ENCODE results near the gene SEZ6.
A peak's percentile ranks its signal among the peaks of the same experiment; 100 is the strongest.

SEZ6 gene

GRCh38 chr17:28973425-28973824, 32.4 kb downstream of the SEZ6 start:
- no peak for DNase-seq

- DNase-seq, result no peak
Observed at GRCh38 chr17:28972437-28972836, 33.4 kb downstream of the SEZ6 start.

GRCh38 chr17:28970879-28971278, 35.0 kb downstream of the SEZ6 start:
- no peak for DNase-seq

DNA sequence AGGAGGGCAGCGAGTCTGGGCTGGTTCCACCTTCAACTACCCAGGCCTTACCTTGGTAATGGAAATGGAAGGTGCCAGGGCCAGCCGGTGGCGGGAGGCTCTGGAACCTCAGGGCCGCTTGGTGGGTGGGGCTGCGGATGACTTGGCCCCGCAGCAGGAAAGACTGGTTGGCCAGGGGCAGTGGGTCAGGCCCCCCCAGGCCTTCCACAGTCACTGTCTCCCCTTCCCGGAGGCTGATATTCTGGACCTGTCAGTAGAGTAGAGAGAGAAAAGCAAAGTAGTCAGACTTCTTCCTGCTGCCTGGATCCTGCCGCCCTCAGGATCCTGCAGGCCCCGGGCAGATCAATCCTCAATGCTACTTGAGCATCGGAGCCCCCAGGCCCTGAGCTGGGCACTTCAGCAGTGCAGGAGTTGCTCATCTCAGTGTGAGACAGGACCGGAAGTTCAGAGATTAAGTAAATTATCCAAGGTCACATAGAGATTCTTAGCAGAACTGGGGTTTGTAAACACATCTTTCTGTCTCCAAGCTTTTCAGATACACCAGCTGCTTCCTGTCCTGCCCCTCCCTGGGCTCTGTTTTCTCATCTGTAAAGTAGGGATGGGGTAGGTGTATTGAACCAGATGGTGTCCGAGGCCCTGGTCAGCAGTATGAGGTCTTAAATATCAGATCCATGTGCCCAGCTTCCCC, 36.0 kb downstream of the SEZ6 start:
- no peak for DNase-seq

GRCh38 chr17:28968914-28969295, 36.9 kb downstream of the SEZ6 start:
- DNase-seq, result no peak

GRCh38 chr17:28968231-28968913, 37.5 kb downstream of the SEZ6 start:
- DNase-seq, result no peak

DNA sequence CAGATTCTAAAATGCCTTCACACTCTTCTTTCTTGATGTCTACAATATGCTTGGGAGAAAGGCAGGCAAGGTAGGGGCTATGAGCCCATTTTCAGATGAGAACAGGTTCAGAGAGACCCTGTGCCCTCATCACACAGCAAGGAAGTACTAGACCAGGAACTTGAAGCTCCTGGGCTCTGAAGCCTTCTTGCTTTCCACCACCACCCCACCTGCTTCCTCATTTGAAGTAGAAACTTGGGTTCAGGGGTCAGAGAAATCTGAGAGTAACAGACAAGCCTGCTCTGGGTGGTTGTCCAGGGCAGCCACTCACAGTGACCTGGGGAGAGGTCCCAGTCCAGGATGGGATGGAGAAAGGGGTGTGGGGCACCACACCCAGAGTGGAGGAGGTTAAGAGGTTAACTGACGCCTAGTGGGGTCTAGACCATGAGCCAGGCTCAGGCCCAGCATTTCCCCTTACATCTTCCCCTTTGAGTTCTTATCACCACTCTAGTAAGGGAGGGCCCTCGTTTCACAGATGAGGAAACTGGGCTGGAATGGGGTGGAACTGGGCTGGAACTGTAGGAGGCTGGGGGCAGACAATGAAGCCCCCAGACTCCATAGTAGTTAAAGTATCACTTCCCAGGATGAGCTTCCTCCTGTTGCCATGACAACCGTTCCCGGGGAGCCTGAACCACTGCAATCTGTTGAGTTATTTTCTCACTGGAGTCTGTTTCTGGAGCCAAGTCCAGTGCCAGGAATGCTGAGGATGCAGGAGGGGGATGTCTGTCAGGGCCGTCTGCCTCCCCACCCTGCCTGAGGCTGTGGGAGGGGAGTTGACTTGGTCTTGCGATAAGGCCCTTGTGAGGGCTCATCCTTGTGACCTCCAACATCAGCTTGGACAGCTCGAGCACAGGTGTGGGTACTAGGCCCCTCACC, 38.4 kb downstream of the SEZ6 start:
- no peak for DNase-seq

GRCh38 chr17:28963841-28964240, 42.0 kb downstream of the SEZ6 start:
- no peak for DNase-seq

DNA sequence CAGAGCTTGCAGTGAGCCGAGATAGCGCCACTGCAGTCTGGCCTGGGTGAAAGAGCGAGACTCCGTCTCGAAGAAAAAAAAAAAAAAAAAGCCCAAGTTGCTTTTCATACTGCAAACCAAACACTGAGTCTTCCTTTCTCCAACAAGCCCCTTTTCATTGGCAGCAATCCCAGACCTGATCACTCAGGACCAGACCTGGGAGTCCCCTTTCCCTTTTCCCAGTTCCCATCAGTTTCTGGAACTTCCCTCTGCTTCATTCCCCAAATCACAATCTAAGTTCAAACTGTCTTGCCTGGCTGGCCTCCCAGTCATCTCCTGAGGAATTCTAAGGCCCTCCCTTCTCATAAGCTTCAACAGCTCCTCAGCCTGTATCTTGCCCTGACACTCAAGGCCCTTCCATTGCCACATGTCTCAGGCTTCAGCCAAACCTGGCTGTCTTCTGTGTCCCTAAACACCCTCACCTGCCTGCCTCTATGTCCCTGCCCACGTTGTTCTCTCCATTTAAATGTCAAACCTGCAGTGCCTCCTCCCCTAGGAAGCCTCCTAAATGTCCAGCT, 42.7 kb downstream of the SEZ6 start:
- DNase-seq, result no peak

DNA sequence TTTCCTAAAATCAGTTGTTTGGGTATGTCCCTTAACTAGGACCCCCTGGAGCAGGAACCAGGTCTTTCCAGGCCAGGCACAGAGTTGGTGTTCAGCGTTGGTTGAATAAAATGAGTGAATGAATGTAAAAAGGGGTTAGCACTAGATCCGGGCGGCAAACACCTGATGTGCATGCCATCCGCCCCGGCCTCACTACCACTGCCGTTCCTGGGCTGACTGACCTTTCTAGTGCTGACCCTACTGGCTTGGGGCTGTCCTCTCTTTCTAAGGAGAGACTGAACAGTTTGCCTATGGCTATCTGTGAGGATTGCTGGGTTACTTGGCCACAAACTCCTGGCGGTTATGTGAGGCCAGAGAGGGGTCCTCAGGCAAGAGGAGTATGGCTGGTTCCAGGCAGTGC, 44.4 kb downstream of the SEZ6 start:
- no peak for DNase-seq

DNA sequence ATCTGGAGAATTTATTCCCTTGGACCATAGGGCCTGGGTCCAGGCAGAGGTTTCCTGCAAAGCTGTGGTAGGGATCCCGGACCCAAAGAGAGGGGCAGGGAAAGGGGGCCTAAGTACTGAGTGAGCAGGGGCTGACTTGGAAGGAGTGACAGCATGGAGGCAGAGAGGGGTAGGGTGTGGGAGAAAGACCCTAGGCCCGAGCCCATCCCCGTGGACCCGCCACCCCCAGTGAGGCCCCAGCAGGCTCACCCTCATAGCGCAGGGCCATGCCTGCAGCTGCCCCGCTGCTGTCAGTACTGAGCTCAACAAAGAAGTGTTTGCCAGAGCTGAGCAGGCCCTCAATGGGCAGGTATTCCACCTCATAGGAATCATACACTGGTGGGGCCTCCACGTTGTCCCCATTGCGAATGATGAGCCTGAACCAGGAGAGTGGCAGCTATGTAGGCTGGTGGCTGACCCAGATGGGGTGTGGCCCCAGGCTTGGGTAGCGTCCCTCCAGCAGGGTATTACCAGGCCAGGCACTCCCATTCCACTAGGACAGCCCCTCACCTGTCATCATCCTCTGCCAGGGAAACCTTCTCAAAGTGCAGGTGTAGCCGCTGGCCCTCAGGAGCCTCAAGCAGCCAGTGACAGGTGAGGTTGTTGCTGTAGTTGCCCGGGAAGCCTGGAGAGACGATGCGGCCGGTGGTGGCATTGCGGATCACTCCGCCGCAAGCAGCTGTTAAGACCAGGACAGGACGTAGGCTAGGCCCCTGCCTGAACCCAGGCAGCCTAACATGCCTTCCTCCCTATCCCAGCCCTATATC, 45.4 kb downstream of the SEZ6 start:
- no peak for DNase-seq

DNA sequence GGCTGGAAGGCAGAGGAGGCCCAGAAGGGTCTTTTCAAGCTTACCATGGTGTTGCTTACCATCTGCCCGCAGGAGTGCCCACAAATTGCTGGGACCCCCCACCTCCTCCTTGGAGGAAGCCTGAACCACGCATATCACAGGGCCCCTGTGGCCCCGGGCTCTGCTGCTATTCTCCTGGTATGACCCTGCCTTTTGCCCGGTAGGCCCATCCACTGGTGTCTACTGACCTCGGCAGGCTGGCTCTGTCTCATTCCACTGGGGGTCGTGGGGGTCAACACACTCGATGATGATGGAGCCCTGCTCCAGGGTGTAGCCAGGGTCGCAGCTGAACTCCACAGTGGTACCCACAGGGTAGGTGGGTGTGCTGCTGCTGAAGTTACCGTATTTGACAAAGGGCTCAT, 46.4 kb downstream of the SEZ6 start:
- DNase-seq, result no peak

- DNase-seq, result no peak
Observed at GRCh38 chr17:28958820-28959455, 46.9 kb downstream of the SEZ6 start.

GRCh38 chr17:28957992-28958355, 47.9 kb downstream of the SEZ6 start:
- no peak for DNase-seq

DNA sequence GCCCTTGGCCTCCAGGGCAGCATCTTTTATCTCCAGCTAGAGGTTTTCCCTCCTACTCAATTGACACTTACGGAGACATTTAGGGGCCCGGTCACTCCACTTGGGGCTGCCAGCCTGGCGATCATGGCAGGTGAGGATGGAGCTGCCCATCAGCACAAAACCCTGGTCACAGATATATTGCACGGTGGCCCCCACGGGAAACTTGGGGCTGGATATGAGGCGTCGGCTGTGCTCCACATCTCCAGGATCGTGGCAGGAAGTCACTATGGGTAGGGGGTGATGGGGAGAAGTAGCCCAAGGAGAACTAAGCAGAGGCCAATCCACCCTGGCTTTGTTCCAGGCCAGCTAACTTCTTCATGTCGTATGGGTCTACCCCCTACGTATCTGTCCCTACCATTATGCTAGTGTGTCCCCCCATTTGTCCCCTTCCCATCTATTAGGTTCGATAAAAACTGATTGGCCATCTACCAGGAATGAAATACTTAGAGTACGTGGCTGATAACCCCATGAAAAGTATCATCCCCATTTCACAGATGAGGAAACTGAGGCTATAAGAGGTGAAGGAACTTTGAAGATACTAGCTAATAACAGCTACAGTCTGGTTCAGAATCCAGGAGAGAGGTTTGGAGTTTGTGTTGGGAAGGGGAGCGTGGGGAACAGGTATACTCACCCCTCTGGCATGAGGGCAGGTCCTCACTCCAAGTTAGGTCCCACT, 48.4 kb downstream of the SEZ6 start:
- DNase-seq, result no peak

DNA sequence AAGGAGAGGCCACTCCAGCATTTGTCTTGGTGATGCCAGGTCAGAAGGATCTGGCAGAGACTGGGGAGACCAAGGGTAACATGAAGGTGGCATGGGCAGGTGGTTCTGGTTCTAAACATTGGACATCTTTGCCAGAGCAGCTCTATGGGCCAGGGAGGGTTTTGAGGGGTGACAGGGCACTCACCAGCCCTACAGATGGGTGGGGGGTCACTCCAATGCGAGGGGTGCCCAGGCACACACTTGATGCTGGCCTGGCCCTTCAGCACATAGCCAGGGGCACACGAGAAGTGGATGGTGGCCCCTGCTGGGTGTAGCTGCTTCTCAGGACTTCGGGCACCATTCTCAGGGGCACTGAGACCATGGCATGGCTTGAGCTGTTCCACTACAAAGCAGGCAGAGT, 49.0 kb downstream of the SEZ6 start:
- DNase-seq, result no peak

DNA sequence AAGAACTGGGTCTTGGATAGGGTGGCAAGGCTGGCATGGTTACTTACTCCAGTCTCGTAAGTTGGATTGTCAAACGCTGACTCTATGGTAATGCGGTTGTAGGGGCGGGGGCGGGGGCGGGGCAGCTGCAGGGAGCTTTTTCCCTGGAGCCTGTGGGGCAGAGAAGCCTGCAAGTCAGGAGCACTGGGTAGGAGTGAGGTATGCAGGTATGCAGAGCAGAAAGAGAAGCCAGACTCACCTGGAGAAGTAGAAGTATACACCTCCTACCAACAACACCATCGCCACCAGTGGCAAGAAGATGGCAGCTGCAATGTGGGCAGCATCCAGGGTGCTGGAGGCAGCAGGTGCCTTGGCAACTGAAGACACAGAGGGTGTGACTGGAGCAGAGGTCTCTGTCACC, 49.7 kb downstream of the SEZ6 start:
- DNase-seq, result no peak

DNA sequence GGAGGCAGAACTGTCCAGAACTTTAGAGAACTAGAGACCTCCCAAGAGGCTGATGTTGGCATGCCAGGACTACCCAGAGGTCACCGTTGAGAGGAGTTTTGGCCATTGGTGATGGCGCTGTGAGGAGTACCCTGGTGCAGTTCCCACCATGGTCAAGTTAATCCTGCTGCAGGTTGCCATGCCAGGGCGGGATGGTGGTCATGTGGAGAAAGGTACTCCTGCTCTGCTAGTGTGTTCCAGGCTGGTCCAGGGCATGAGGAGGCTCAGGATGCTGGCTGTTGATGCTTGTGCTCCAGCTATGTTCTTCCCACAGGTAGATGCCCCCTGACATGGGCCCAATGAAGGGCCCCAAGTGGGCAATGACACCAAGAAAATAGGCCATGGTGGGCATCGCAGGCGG, 50.4 kb downstream of the SEZ6 start:
- no peak for DNase-seq

DNA sequence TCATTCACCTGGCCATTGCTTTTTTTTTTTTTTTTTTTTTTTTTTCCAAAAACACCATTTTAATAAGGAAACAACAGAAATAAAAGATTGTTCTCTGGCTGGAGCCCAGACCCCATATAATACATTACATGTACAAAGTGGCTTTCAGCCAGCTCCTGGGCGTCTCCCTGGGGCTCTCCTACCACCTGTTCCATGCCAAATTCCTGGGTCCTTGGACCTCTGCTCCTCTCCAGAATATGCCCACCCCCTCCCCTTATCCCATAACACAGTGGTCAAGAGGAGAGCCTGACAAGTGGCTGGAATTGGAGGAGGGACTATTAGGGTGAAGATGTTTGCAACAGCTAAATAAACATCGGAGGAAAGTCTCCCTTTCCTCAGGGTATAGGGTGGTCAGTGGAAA, 50.9 kb downstream of the SEZ6 start:
- no peak for DNase-seq

DNA sequence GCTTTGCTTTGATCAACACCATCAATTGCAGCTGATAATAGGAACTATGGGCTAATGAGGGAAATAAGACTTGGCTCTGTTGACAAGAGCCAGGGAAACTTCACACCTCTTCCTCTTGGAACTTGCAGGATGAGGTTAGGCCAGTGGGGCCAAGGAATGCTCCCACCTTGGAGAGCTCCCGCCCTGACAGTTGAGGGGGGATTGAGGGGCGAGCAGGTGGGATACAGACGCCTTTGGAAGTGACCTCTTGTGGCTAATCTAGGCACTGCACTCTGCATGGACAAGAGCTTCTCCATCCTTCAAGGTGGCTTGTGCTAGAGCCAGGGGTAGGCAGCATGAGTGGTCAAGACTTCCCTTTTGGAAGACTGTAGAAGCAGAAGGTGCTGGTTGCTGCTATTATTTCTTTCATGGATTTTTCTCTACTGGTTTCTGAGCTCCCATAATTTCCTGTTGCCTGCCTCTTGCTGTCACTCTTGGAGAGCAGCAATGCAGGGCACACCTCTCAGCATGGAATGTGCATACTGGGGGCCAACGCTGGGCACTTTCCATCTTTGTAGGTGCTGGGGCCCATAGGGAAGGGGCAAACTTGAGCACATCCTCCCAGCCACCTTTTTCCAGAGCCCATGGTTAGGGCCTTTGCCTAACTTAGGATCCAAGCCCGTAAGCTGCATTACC, 52.3 kb downstream of the SEZ6 start:
- DNase-seq, result peak; percentile 57
